ENCODE measurements around the gene ITGB7.
A peak's percentile ranks its signal among the peaks of the same experiment; 100 is the strongest.

Gene ITGB7

GRCh38 chr12:53190108-53190729, 16.8 kb downstream of the ITGB7 start:
- TF ChIP-seq CTCF (IDR thresholded peaks at IDR 0.05; ENCODE audit: insufficient read depth, low read length): peak; percentile 69
- TF ChIP-seq REST (IDR thresholded peaks at IDR 0.05; ENCODE audit: insufficient replicate concordance, low read depth): no peak
- TF ChIP-seq POLR2AphosphoS5 (IDR thresholded peaks at IDR 0.05; ENCODE audit: low read depth): peak; percentile 38; the same call in 1 of the 2 replicates
- no peak for TF ChIP-seq GABPA (IDR thresholded peaks at IDR 0.05; ENCODE audit: low read depth)
- Histone ChIP-seq H3K27me3 (ENCODE audit: insufficient read depth, poor library complexity, severe bottlenecking) (no peaks in the 10 kb centered on the region), H3K27ac (replicated peaks) (no peak overlapping the region), H3K4me3 (replicated peaks; ENCODE audit: insufficient read depth, low read length) (no peak overlapping the region)
- DNase-seq (ENCODE audit: low read depth in 1 of 2, low spot score in 1 of 2): peak in 1 of 2 experiments; percentile 27

GRCh38 chr12:53187145-53187899, 19.7 kb downstream of the ITGB7 start:
- no peak overlapping the region for H3K4me3 ChIP-seq (replicated peaks; ENCODE audit: insufficient read depth, low read length)
- H3K27me3 ChIP-seq (ENCODE audit: insufficient read depth, poor library complexity, severe bottlenecking): no peaks in the 10 kb centered on the region
- no peak overlapping the region for H3K27ac ChIP-seq (replicated peaks)
- no peak for DNase-seq (ENCODE audit: low read depth in 1 of 2, low spot score in 1 of 2)
- TF ChIP-seq SPI1 (IDR thresholded peaks at IDR 0.05; ENCODE audit: borderline replicate concordance, low read depth): no peak

GRCh38 chr12:53186745-53187144, 20.3 kb downstream of the ITGB7 start:
- TF ChIP-seq REST (IDR thresholded peaks at IDR 0.05; ENCODE audit: insufficient replicate concordance, low read depth): no peak
- TF ChIP-seq SPI1 (IDR thresholded peaks at IDR 0.05; ENCODE audit: borderline replicate concordance, low read depth): no peak
- TF ChIP-seq CTCF (IDR thresholded peaks at IDR 0.05; ENCODE audit: insufficient read depth, low read length): no peak
- no peak for TF ChIP-seq GABPA (IDR thresholded peaks at IDR 0.05; ENCODE audit: low read depth)
- no peak for TF ChIP-seq POLR2AphosphoS5 (IDR thresholded peaks at IDR 0.05; ENCODE audit: low read depth)
- no peaks in the 10 kb centered on the region for H3K27me3 ChIP-seq (ENCODE audit: insufficient read depth, poor library complexity, severe bottlenecking)
- no peak overlapping the region for H3K4me3 ChIP-seq (replicated peaks; ENCODE audit: insufficient read depth, low read length)
- no peak for DNase-seq (ENCODE audit: low read depth in 1 of 2, low spot score in 1 of 2)
- no peak overlapping the region for H3K27ac ChIP-seq (replicated peaks)

- TF ChIP-seq CTCF (IDR thresholded peaks at IDR 0.05; ENCODE audit: insufficient read depth, low read length) (no peak), SPI1 (IDR thresholded peaks at IDR 0.05; ENCODE audit: borderline replicate concordance, low read depth) (no peak), POLR2AphosphoS5 (IDR thresholded peaks at IDR 0.05; ENCODE audit: low read depth) (no peak), GABPA (IDR thresholded peaks at IDR 0.05; ENCODE audit: low read depth) (no peak), REST (IDR thresholded peaks at IDR 0.05; ENCODE audit: insufficient replicate concordance, low read depth) (no peak)
- no peak for DNase-seq (ENCODE audit: low read depth in 1 of 2, low spot score in 1 of 2)
- H3K27me3 ChIP-seq (ENCODE audit: insufficient read depth, poor library complexity, severe bottlenecking): no peaks in the 10 kb centered on the region
- no peak overlapping the region for H3K4me3 ChIP-seq (replicated peaks; ENCODE audit: insufficient read depth, low read length)
- no peak overlapping the region for H3K27ac ChIP-seq (replicated peaks)
These were observed 21.4 kb downstream of the ITGB7 start for GRCh38 chr12:53185582-53186153.
